Measurements from ENCODE around the gene MARF1.

DNA sequence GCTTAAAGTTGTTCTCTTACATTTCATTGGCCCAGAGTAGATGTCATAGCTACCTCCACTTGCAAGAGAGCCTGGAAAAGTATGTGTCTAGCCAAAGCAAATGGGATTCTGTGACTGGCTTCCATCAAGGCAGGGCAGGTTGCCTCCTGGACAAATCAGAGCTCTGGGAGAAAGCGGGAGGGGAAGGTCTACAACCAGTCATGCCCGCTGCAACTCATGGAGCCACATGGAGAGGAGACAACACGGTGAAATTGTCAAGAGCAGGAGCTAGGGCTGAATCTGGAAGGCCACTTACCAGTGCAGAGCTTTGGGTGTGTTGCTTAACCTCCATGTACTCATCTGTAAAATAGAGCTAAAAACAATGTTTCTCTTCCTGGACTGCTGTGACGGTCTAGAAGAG is 83.8 kb downstream of the MARF1 start:
- TF ChIP-seq, protein P1, sequence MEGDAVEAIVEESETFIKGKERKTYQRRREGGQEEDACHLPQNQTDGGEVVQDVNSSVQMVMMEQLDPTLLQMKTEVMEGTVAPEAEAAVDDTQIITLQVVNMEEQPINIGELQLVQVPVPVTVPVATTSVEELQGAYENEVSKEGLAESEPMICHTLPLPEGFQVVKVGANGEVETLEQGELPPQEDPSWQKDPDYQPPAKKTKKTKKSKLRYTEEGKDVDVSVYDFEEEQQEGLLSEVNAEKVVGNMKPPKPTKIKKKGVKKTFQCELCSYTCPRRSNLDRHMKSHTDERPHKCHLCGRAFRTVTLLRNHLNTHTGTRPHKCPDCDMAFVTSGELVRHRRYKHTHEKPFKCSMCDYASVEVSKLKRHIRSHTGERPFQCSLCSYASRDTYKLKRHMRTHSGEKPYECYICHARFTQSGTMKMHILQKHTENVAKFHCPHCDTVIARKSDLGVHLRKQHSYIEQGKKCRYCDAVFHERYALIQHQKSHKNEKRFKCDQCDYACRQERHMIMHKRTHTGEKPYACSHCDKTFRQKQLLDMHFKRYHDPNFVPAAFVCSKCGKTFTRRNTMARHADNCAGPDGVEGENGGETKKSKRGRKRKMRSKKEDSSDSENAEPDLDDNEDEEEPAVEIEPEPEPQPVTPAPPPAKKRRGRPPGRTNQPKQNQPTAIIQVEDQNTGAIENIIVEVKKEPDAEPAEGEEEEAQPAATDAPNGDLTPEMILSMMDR (IDR thresholded peaks at IDR 0.05; ENCODE audit: low read depth, low read length, missing input control): no peak
- TF ChIP-seq NR2F2 (IDR thresholded peaks at IDR 0.05) (no peak), YY1 (IDR thresholded peaks at IDR 0.05) (no peak), TAF1 (conservative IDR thresholded peaks at IDR 0.05) (no peak), JUND (IDR thresholded peaks at IDR 0.05) (no peak), SP1 (IDR thresholded peaks at IDR 0.05) (no peak), RAD21 (IDR thresholded peaks at IDR 0.05) (no peak), EGR1 (IDR thresholded peaks at IDR 0.05; ENCODE audit: low read depth in 2 of 2) (no peak), GABPA (IDR thresholded peaks at IDR 0.05 in 1 of 2, conservative IDR thresholded peaks at IDR 0.05 in 1 of 2) (no peak), HNF4A (conservative IDR thresholded peaks at IDR 0.05) (no peak)
- TF ChIP-seq, protein P2, sequence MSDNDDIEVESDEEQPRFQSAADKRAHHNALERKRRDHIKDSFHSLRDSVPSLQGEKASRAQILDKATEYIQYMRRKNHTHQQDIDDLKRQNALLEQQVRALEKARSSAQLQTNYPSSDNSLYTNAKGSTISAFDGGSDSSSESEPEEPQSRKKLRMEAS (IDR thresholded peaks at IDR 0.05): no peak
- TF ChIP-seq, protein P3, sequence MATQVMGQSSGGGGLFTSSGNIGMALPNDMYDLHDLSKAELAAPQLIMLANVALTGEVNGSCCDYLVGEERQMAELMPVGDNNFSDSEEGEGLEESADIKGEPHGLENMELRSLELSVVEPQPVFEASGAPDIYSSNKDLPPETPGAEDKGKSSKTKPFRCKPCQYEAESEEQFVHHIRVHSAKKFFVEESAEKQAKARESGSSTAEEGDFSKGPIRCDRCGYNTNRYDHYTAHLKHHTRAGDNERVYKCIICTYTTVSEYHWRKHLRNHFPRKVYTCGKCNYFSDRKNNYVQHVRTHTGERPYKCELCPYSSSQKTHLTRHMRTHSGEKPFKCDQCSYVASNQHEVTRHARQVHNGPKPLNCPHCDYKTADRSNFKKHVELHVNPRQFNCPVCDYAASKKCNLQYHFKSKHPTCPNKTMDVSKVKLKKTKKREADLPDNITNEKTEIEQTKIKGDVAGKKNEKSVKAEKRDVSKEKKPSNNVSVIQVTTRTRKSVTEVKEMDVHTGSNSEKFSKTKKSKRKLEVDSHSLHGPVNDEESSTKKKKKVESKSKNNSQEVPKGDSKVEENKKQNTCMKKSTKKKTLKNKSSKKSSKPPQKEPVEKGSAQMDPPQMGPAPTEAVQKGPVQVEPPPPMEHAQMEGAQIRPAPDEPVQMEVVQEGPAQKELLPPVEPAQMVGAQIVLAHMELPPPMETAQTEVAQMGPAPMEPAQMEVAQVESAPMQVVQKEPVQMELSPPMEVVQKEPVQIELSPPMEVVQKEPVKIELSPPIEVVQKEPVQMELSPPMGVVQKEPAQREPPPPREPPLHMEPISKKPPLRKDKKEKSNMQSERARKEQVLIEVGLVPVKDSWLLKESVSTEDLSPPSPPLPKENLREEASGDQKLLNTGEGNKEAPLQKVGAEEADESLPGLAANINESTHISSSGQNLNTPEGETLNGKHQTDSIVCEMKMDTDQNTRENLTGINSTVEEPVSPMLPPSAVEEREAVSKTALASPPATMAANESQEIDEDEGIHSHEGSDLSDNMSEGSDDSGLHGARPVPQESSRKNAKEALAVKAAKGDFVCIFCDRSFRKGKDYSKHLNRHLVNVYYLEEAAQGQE (IDR thresholded peaks at IDR 0.05): no peak
- TF ChIP-seq, protein P4, sequence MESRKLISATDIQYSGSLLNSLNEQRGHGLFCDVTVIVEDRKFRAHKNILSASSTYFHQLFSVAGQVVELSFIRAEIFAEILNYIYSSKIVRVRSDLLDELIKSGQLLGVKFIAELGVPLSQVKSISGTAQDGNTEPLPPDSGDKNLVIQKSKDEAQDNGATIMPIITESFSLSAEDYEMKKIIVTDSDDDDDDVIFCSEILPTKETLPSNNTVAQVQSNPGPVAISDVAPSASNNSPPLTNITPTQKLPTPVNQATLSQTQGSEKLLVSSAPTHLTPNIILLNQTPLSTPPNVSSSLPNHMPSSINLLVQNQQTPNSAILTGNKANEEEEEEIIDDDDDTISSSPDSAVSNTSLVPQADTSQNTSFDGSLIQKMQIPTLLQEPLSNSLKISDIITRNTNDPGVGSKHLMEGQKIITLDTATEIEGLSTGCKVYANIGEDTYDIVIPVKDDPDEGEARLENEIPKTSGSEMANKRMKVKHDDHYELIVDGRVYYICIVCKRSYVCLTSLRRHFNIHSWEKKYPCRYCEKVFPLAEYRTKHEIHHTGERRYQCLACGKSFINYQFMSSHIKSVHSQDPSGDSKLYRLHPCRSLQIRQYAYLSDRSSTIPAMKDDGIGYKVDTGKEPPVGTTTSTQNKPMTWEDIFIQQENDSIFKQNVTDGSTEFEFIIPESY (IDR thresholded peaks at IDR 0.05): no peak
- TF ChIP-seq, protein P5, sequence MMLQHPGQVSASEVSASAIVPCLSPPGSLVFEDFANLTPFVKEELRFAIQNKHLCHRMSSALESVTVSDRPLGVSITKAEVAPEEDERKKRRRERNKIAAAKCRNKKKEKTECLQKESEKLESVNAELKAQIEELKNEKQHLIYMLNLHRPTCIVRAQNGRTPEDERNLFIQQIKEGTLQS (IDR thresholded peaks at IDR 0.05): no peak
